HG02970 (cell line): ENCODE results near the gene CYP26B1.

Experiments used
- ATAC-seq: cut with Tn5 transposase; IDR thresholded peaks from one replicate; pipeline ENCODE4 v1.9.1; 2021; ENCODE audit warnings: mild to moderate bottlenecking, moderate library complexity, moderate number of reproducible peaks; ENCODE audit not compliant: unreplicated experiment, low FRiP score

CYP26B1 gene

DNA sequence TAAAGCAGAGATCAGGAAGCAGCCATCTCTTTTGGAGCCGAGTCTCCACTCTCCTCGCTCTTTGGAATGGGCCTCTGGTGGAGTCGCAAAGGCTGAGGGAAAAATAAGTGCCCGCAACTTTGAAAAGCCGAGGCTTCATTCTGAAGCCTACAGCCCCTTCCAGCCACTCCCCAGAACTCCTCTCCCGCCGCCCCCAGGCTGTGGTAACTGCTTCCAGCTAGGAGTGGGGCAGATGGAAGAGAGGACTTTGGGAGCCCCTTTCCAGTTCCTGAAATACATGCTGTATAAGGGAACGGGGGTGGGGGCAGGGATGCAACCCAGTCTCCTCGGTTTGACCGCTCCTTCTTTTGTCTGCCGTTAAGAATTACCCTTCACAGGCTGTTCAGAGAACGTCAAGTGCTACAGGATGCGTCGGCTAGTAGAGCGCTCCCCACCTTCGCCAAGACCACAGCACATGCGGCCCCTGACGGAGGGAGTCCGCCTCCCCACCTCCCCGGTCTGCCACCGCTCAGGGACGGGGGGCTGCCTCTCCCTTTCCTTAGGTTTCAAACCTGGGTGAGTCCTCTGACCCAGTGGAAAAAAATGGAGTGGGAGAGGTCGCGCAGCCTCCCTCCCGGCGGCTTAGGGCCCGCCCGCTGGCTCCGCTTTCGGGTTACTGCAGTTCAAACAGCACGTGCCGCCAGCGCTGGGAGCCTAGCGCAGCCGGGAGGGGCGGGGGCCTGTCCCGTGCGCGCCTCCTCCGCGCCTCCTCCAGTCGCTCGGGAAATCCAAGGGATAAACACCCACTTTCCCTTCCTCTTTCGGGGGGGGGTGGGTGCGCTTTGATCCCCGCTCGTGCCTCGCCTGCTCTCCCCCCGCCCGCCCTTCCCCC is 4.9 kb downstream of the CYP26B1 start:
- ATAC-seq, result no peak

DNA sequence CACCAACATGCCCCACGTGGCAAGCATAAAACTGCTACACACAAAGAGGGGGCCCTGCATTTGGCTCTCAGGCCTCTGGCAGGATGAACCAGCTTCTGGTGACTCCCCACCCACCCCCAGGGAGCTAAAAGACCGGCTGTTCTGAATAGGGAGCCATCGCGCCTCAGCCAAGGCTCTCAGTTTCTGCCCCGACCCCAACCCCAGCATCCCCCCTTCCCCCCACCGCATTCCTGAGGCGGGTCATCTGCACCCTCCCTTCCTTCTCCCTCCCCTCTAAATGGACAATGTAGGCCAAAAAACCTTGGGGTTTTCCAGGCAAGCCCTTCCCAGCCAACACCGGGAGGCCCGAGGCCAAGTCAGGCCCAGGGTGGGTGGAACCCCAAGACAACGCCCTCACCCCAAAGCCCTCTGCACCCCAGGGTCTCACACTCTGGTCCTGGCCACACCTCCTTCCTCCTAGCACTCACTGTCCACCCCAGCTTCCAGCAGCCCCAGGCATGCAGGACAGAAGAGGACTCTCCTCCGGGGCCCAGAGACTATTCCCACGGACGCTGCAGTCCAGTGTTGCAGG is 5.7 kb downstream of the CYP26B1 start:
- no peak for ATAC-seq

DNA sequence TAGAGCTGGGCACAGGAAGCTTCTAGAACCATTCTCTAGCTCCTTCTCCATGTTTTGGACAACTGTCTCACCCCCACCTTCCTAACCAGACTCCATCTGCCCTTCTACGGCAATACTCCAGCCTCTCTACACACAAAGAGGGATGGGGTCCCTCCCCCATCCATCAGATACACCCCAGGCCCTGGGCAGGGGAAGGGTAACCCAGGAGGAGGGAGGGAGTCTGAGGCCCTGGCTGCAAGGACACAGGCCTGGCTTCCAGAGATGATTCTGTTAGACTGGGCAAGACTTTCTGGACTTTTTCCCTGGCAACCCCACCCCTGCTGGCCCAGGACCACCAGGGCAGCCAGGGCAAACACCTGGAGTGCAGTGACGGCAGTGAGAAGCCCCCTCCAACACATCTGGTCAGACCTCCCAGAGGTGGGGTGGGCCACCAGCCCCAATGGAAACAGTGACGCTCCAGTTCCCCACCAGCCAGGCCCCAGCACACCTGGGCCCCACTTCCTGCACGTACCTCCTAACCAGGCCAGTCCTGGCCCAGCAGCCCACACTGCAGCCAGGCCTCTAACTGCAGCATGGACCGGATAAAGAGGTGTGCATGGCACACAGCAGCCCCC is 6.5 kb downstream of the CYP26B1 start:
- ATAC-seq, result no peak

DNA sequence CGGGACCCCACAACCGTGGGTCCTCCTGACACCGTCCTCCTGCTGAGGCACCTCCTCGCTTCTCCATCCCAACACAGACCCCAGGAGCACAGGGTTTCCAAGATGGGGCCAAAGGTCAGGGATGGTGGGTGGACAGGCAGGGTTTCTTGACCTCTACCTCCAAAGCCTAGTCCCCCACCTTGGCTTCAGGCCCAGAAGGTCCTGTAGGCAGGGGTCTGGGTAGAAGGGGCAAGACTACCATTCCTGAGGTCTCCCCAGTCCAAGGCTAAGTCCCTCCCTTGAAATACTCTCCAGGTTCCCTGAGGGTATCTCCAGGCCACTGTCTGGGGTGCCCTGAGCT is 7.1 kb downstream of the CYP26B1 start:
- no peak for ATAC-seq

DNA sequence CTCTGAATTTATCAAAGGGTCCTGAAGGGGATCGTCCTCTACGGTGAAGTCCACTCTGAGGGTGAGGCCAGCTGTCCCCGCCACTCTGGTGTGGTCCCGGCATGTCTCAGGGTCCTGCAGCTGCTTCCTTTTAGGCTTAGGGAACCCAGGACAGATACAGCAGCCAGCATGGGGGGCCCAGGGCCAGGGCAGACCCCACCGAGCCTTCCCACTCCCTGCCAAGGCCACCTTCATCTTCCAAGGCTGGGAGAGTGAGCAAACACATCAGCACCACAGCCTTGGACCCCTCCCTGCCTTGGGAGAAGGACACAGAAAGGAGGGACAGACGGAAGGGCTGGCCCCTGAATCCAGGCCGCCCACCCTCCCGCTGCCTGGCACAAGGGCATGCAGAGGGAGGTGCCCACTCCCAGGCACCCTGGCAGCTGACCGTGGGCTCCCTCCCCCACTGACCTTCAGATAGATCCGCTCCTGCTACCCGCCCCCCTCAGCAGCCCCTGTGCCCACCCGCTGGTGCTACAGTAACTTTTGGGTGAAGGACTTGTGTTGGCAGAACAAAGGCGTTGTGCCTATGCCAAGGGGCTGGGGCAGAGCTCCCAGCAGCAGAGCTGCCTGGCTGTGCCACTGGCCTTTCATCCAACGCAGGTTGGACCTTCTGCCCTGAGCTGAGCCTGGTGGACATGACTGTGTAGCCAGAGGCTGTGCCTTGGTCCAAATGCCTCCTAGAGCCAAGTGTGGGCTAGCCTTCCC is 7.6 kb downstream of the CYP26B1 start:
- ATAC-seq, result no peak

DNA sequence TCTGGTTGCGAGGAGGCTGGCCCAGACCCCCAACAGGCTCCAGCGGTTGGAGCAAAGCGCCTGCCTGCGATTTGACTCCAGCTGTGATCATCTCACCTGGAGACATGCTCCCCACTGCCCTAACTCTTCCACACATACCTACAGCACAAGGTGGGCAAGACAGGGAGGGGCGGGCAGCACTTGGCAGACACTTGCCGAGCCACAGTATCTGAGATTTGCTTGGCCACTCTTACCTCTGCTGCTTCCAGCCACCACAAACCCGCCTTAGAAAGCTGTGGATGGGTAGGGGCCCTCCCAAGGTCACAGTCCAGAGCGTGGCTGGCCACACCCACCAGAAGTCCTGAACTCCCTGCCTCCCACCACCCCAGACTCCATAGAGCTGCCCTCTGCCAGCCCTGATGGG is 8.2 kb downstream of the CYP26B1 start:
- ATAC-seq, result no peak

DNA sequence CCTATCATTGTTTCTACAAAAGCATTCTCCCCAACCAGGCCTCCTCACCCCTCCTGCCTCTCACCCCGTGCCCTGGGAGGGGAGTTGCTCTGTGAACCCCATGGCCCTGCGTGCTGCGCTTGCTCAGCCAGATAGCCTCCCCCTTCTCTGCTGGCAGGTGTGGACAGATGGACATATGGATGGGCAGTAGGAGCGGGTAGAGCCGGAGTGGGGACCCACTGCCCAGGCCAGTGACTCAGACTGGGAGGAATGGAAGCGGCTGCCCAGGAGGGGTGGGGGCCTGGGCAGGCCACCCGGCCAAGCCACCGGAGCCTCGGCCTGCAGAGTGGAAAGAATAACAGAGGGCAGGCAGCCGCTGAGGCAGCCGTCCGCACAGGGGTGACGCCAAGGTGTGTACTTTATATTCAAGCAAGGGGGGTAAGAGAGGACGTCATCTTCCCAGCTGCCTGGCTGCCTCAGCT is 8.7 kb downstream of the CYP26B1 start:
- ATAC-seq, result no peak

DNA sequence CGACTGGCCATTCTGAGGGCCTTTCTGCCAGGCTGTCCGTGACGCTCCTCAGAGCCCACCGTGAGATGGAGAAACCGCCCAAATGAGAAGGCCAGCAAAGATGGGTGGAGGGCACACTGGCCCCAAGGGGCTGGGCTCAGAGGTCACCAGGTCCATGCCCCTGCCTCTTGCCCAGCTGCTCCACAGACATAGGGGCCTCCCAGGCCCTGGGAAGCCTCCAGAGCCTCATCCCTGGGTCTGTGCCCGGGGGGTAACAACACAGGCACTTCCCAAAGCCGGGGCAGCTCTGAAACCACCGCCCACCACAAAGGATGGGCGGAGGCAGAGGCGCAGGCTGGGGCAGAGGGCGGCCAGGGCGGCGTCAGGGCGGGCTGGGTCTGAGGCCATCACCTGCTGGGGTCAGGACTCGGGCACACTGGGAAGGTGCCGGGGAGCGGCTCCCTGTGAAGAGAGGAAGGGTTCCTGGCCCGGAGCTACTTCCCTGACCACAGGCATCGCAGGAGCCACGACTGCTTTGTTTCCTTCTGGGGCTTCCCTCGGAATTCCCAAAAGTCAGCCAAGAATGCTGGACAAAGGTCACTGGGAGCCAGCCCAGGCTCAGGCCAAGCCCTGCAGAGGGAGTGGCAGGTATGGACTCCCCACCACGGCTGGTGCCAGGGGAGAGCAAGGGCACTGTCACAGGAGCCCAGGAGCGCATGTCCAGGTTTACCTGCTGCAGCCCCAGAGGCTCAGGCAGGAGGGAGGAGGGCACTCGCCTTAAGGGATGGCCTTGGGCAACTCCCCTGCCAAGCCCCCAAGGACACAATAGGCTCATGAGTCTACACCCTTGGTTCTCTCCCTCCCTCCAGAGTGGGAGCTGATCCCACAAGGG is 9.4 kb downstream of the CYP26B1 start:
- no peak for ATAC-seq

DNA sequence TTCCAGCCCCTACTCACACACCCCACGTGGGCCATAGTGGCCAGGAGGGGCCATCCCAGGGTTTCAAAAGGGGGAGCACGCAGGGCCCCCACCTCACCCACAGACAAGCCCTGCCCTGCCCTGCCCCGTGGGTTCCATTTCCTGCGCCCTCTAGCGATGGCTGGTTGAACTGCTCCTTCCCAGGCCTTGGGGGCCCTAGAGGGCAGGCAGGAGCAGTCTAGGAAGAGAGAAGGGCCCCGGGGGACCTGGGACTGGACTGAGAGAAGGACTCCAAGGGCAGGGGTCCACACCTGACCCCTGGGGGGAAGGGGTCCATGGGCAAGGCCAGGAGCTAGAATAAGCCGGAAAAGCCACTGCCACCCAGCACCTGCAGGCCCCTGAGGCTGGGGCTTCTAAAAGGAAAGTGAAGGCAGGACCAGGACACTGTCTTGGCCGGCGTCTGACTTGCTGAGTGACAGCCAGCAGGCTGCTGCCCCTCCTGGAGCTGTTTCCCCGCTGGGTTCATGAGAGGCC is 10.1 kb downstream of the CYP26B1 start:
- peak; percentile 71 for ATAC-seq

DNA sequence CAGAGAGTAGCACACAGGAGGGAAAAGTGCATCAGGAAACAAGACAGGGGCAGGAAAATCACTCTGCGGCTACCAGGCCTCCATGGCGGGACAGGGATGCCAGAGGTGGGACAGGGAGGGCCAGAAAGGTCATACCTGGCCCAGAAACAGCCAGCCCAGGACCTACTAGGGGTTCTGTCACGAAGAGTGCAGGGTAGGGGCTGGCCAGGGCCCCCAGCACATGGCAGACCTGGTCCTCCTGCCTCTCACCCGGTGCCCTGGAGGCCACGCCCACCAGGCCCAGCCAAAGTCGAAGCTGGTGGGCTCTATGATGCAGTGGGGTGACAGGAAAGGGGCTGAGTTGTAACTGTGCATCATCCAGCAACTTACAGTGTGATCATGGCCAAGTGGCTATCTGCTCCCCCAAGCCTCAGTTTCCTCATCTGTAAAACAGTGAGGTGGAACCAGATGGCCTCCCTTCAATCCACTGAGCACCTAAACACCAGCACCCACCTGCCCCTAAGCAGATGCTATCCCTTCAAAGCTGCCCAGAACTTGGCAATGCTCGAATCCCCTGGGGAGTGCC is 10.6 kb downstream of the CYP26B1 start:
- ATAC-seq, result no peak

DNA sequence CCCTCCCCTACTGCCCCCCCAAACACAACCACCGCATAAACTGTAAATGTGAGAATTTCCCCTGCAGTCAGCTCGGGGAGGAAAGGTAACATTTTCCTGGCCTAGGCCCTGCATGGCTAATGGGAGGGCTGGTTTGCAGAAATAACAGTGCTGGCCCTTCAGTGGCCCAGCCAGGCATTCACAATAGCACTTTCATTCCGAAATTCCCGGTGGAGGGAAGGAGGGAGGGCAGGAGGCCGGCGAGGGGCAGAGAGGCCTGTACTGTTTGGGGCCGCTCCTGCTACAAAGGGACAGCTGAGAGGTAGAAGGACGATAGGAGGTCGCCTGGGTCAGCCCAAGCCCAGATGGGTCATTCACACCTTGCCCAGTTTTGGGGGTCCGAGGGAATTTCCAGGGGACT is 11.3 kb downstream of the CYP26B1 start:
- ATAC-seq, result no peak

DNA sequence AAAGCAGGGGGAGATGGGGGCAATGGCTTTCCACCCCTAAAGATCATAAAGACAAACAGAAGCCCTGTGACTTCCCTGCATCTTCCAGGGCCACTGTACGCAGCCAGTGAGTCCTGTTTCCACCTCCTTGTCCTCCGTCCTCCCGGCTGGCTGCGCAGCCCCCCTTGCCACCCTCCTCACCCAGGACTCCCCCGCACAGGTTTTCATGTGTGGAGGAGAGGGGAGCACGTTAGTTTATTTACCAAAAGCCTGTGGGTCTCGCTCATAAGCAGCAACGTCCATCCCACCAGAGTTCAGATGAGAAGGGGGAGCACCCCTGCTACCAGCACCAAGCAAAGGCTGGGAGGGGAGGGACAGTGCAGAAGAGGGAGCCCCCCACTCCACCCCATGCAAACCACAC is 11.7 kb downstream of the CYP26B1 start:
- ATAC-seq, result no peak

DNA sequence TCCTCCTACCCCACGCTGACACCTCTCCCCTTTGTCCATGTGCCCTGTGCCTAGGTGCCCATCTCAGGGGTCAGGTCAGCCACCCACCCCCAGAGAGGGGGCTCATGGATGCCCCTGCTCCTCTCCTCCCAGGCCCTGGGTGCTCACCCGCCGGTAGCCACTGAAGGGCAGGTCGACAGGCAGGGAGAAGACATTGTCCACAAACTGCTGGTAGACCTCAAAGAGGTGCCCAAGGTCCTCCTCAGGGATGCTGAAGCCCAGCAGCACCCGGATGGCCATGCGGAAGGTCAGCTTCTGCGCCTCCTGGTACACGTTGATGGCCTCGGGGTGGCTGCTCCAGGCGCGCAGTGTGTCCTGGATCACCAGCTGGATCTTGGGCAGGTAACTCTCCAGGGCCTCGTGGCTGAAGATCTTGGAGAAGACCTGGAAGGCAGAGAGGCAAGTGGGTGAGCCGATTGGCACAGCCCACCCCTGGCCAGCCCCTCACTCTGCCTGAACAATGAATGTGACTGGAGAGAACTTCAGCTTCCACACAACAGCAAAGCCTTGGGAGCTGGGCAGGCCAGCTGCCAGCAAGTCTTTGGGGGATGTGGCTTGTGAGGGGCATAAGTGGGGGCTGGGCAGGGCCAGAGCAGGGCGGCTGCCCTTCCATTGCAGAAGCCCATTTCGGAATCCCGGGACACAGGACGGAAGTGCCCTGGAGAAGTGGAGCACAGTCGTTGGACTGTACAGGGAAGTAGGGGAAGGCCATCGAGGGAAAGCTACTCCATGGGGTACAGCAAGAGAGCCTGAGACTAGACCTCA is 12.5 kb downstream of the CYP26B1 start:
- no peak for ATAC-seq

DNA sequence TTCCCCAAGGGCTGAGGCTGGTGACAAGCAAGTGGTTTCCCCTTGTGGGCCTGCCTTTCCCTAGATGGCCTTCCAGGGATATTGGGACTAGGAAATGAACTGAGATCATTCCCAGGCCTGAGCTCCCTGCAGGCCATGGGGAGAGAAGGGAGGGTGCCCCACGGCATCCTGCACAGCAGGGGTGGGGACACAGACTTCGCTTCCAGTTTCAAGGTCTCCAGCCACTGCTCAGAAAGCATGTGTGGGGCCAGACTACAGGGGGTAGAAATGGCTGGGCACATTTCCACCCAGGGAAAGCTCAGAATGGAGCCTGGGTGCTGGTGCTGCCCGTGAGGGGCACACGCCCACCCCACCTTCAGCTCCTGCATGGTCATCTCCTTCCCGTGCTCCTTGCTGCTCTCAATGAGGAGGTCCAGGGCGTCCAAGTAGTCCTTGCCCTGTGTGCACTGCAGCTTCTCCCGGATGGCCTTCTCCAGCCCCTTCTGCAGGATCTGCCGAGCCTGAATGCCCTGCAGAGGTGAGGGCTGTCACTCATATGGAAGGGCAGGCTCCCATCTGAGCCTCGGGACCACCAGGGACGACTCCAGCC is 13.2 kb downstream of the CYP26B1 start:
- ATAC-seq, result no peak

DNA sequence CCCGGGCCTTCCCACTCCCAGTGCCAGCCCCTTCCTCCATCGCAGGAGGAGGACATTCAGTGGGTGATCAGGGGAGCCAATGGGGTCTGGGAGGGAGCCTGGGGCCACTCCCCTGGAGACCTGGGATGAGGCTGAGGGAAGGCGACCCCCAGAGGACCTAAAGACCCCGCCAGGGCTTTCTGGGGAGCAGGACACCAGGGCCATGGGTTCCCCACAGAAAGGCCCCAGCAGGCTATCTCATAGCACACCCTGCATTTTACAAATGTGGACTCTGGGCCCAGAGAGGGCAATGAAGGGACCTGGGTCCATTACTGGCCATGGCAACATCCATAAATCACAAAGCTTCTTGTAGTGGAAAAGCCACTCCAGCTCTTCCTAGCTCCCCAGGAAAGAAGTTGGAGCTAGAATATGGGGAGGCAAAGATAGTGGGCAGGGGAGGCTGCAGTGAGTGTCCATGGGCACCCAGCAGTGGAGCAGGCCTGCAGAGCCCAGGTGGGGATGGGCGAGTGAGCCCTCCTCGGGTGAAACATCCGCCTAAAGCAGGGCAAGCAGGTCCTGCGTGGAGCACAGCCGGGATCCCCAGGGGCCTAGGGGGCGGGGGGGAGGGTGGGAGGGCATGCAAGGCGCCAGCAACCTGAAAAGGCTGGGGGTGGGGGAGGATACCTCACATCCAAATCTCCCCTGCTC is 13.8 kb downstream of the CYP26B1 start:
- ATAC-seq, result no peak

DNA sequence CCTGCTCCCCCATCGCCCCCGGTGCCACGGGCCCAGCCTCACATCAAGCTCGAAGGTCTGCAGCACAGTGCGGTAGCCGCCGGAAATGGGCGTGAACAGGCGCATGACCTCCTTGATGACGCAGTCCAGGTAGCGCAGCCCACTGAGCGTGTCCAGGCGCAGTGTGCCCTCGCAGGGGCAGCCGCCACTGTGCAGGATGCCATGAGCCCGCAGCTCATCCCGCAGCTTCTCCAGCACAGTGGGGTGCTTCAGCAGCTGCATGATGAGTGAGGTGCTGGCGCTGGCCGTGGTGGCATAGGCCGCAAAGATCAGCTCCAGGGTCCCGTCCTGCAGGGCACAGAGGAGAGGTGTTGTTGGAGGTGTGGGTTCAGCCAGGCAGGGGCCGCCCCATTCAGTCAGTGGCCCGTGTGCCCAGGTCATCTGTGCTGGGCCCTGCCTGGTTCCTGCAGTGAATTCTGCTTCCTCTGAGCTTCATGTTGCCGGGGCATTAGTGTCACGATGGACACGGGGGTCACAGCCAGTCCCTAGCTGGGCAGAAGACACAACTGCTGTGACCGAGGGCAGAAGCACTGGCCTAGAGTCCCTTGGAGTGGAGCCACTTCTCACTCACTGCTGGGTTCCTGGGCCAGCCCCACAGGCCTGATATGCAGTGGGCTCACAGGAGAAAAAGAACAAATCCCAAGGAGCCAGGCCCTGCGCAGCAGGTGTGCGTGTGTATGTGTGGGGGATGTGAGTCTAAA is 14.5 kb downstream of the CYP26B1 start:
- no peak for ATAC-seq
